ENCODE results near the gene GLP2R. TPM values are rescaled to one million over a fixed set of nuclear protein-coding genes. Genes with fewer than 3 reads are reported as not detected.

The GLP2R gene
- total and polyA plus RNA-seq, 2 of the 13 experiments (the other 11 are each of a cell fraction or from before 2014, with no cell fraction given): 0.65 to 1.4 TPM

GRCh38 chr17:9893411-9894012, 67.8 kb downstream of the GLP2R start:
- no TSS peak for BruUV-seq (replicated peaks)
- no peaks in the 10 kb centered on the region for H3K36me3 ChIP-seq (replicated peaks in 1 of 2; ENCODE audit: control insufficient read depth in 1 of 2, insufficient read depth in 2 of 2, low read length in 2 of 2)
- no peaks in the 10 kb centered on the region for H4K20me1 ChIP-seq (ENCODE audit: insufficient read depth, low read length)
- DNase-seq (ENCODE audit: low spot score) (no peak), FAIRE-seq (no peak), ATAC-seq (no peak)
- in situ Hi-C loops (cut with HindIII; ENCODE audit: extremely low pct_ligation_motif_present, low pct_unique_long_range_greater_than_20kb): no loop called here
- intact Hi-C loops (cut with micrococcal nuclease; ENCODE audit: unreplicated experiment): no loop called here
- 7% methylated on average over 3 of the region's 3 CpGs for WGBS (ENCODE audit: low lambda C conversion rate)
- ChIA-PET CTCF (ENCODE audit: low intra/inter-chr PET ratio, low total read pairs) (no interaction called here), POLR2A (no interaction called here)
- H3K27me3 ChIP-seq (ENCODE audit: control insufficient read depth in 1 of 2, insufficient read depth in 2 of 2, low read length in 2 of 2): peaks cover 0 to 9% of the 10 kb centered on the region in 2 experiments; a peak in 2 of 5 replicates
- no peak overlapping the region for H2AFZ ChIP-seq (ENCODE audit: low read length)
- no peaks in the 10 kb centered on the region for H3K4me1 ChIP-seq (ENCODE audit: insufficient read depth, low read length)
- H3K9ac ChIP-seq (ENCODE audit: insufficient read depth, low read depth, low read length): no peak overlapping the region
- H3K79me2 ChIP-seq (ENCODE audit: insufficient read depth, low read length): no peaks in the 10 kb centered on the region
- no peaks in the 10 kb centered on the region for H3K9me3 ChIP-seq (ENCODE audit: low read length)
- H3K4me2 ChIP-seq (ENCODE audit: low read depth, low read length): no peak overlapping the region
- H3K4me3 ChIP-seq (replicated peaks in 1 of 3; ENCODE audit: insufficient read depth in 1 of 3, low read depth in 2 of 3, low read length in 3 of 3): no peak overlapping the region
- H3K27ac ChIP-seq (ENCODE audit: extremely low read length, insufficient read depth, low read length): no peak overlapping the region
- TF ChIP-seq TFAP4 (IDR thresholded peaks at IDR 0.05; ENCODE audit: borderline replicate concordance, low read depth) (no peak), ZNF780A (CRISPR knock-in tag; IDR thresholded peaks at IDR 0.05) (no peak), ZFP36 (IDR thresholded peaks at IDR 0.05; ENCODE audit: borderline replicate concordance, low read depth, low read length, partially characterized antibody) (no peak), MED8 (CRISPR knock-in tag; IDR thresholded peaks at IDR 0.05; ENCODE audit: insufficient replicate concordance) (no peak), ZNF333 (CRISPR knock-in tag; IDR thresholded peaks at IDR 0.05; ENCODE audit: borderline replicate concordance) (no peak), ZNF382 (CRISPR knock-in tag; IDR thresholded peaks at IDR 0.05; ENCODE audit: borderline replicate concordance) (no peak), ZNF12 (CRISPR knock-in tag; IDR thresholded peaks at IDR 0.05) (no peak), TGIF2 (CRISPR knock-in tag; IDR thresholded peaks at IDR 0.05) (no peak)
- TF ChIP-seq, protein P1, sequence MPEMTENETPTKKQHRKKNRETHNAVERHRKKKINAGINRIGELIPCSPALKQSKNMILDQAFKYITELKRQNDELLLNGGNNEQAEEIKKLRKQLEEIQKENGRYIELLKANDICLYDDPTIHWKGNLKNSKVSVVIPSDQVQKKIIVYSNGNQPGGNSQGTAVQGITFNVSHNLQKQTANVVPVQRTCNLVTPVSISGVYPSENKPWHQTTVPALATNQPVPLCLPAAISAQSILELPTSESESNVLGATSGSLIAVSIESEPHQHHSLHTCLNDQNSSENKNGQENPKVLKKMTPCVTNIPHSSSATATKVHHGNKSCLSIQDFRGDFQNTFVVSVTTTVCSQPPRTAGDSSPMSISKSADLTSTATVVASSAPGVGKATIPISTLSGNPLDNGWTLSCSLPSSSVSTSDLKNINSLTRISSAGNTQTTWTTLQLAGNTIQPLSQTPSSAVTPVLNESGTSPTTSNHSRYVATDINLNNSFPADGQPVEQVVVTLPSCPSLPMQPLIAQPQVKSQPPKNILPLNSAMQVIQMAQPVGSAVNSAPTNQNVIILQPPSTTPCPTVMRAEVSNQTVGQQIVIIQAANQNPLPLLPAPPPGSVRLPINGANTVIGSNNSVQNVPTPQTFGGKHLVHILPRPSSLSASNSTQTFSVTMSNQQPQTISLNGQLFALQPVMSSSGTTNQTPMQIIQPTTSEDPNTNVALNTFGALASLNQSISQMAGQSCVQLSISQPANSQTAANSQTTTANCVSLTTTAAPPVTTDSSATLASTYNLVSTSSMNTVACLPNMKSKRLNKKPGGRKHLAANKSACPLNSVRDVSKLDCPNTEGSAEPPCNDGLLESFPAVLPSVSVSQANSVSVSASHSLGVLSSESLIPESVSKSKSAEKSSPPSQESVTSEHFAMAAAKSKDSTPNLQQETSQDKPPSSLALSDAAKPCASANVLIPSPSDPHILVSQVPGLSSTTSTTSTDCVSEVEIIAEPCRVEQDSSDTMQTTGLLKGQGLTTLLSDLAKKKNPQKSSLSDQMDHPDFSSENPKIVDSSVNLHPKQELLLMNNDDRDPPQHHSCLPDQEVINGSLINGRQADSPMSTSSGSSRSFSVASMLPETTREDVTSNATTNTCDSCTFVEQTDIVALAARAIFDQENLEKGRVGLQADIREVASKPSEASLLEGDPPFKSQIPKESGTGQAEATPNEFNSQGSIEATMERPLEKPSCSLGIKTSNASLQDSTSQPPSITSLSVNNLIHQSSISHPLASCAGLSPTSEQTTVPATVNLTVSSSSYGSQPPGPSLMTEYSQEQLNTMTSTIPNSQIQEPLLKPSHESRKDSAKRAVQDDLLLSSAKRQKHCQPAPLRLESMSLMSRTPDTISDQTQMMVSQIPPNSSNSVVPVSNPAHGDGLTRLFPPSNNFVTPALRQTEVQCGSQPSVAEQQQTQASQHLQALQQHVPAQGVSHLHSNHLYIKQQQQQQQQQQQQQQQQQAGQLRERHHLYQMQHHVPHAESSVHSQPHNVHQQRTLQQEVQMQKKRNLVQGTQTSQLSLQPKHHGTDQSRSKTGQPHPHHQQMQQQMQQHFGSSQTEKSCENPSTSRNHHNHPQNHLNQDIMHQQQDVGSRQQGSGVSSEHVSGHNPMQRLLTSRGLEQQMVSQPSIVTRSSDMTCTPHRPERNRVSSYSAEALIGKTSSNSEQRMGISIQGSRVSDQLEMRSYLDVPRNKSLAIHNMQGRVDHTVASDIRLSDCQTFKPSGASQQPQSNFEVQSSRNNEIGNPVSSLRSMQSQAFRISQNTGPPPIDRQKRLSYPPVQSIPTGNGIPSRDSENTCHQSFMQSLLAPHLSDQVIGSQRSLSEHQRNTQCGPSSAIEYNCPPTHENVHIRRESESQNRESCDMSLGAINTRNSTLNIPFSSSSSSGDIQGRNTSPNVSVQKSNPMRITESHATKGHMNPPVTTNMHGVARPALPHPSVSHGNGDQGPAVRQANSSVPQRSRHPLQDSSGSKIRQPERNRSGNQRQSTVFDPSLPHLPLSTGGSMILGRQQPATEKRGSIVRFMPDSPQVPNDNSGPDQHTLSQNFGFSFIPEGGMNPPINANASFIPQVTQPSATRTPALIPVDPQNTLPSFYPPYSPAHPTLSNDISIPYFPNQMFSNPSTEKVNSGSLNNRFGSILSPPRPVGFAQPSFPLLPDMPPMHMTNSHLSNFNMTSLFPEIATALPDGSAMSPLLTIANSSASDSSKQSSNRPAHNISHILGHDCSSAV (CRISPR knock-in tag; IDR thresholded peaks at IDR 0.05; ENCODE audit: borderline replicate concordance): no peak
- TF ChIP-seq, protein P2, sequence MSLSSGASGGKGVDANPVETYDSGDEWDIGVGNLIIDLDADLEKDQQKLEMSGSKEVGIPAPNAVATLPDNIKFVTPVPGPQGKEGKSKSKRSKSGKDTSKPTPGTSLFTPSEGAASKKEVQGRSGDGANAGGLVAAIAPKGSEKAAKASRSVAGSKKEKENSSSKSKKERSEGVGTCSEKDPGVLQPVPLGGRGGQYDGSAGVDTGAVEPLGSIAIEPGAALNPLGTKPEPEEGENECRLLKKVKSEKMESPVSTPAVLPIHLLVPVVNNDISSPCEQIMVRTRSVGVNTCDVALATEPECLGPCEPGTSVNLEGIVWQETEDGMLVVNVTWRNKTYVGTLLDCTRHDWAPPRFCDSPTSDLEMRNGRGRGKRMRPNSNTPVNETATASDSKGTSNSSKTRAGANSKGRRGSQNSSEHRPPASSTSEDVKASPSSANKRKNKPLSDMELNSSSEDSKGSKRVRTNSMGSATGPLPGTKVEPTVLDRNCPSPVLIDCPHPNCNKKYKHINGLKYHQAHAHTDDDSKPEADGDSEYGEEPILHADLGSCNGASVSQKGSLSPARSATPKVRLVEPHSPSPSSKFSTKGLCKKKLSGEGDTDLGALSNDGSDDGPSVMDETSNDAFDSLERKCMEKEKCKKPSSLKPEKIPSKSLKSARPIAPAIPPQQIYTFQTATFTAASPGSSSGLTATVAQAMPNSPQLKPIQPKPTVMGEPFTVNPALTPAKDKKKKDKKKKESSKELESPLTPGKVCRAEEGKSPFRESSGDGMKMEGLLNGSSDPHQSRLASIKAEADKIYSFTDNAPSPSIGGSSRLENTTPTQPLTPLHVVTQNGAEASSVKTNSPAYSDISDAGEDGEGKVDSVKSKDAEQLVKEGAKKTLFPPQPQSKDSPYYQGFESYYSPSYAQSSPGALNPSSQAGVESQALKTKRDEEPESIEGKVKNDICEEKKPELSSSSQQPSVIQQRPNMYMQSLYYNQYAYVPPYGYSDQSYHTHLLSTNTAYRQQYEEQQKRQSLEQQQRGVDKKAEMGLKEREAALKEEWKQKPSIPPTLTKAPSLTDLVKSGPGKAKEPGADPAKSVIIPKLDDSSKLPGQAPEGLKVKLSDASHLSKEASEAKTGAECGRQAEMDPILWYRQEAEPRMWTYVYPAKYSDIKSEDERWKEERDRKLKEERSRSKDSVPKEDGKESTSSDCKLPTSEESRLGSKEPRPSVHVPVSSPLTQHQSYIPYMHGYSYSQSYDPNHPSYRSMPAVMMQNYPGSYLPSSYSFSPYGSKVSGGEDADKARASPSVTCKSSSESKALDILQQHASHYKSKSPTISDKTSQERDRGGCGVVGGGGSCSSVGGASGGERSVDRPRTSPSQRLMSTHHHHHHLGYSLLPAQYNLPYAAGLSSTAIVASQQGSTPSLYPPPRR (CRISPR knock-in tag; IDR thresholded peaks at IDR 0.05; ENCODE audit: borderline replicate concordance): no peak
